ENCODE results near the gene ZNF394. TPM values are rescaled to one million over a fixed set of nuclear protein-coding genes. Genes with fewer than 3 reads are reported as not detected.

ZNF394 gene
- total RNA-seq, 1 donor from 2014 or later: 24.8 TPM

- no peak for TF ChIP-seq CTCF (IDR thresholded peaks at IDR 0.05; ENCODE audit: unreplicated experiment)
- DNase-seq (ENCODE audit: low spot score, unreplicated experiment): no peak
- Mint-ChIP-seq H3K27ac (peak overlapping the region; percentile 98), H3K9me3 (ENCODE audit: low read depth) (no peaks in the 10 kb centered on the region), H3K4me3 (ENCODE audit: low read depth) (peak overlapping the region; percentile 92), H3K4me1 (ENCODE audit: low read depth) (peaks cover 22% of the 10 kb centered on the region), H3K27me3 (no peaks in the 10 kb centered on the region), H3K36me3 (ENCODE audit: insufficient read depth) (peaks cover 14% of the 10 kb centered on the region)
Observed at GRCh38 chr7:99500637-99501009, 542 bp upstream of the ZNF394 start.

GRCh38 chr7:99499371-99499720 is 735 bp downstream of the ZNF394 start:
- H3K36me3 Mint-ChIP-seq (ENCODE audit: insufficient read depth): peaks cover 22% of the 10 kb centered on the region
- H3K27me3 Mint-ChIP-seq: no peaks in the 10 kb centered on the region
- peak overlapping the region; percentile 98 for H3K27ac Mint-ChIP-seq
- H3K4me1 Mint-ChIP-seq (ENCODE audit: low read depth): peaks cover 17% of the 10 kb centered on the region
- TF ChIP-seq CTCF (IDR thresholded peaks at IDR 0.05; ENCODE audit: unreplicated experiment): no peak
- peaks cover under 1% of the 10 kb centered on the region for H3K9me3 Mint-ChIP-seq (ENCODE audit: low read depth)
- DNase-seq (ENCODE audit: low spot score, unreplicated experiment): no peak
- peak overlapping the region; percentile 92 for H3K4me3 Mint-ChIP-seq (ENCODE audit: low read depth)

- no peaks in the 10 kb centered on the region for H3K27me3 Mint-ChIP-seq
- peaks cover 17% of the 10 kb centered on the region for H3K4me1 Mint-ChIP-seq (ENCODE audit: low read depth)
- no peak for TF ChIP-seq CTCF (IDR thresholded peaks at IDR 0.05; ENCODE audit: unreplicated experiment)
- DNase-seq (ENCODE audit: low spot score, unreplicated experiment): no peak
- peaks cover 9% of the 10 kb centered on the region for H3K9me3 Mint-ChIP-seq (ENCODE audit: low read depth)
- peak overlapping the region; percentile 65 for H3K27ac Mint-ChIP-seq
- peak overlapping the region; percentile 92 for H3K4me3 Mint-ChIP-seq (ENCODE audit: low read depth)
- H3K36me3 Mint-ChIP-seq (ENCODE audit: insufficient read depth): peaks cover 30% of the 10 kb centered on the region
Observed at GRCh38 chr7:99498546-99498944, 1.5 kb downstream of the ZNF394 start.

GRCh38 chr7:99497766-99498545 is 2.1 kb downstream of the ZNF394 start:
- Mint-ChIP-seq H3K27me3 (no peaks in the 10 kb centered on the region), H3K4me1 (ENCODE audit: low read depth) (peaks cover 17% of the 10 kb centered on the region), H3K36me3 (ENCODE audit: insufficient read depth) (peaks cover 36% of the 10 kb centered on the region), H3K4me3 (ENCODE audit: low read depth) (peak overlapping the region; percentile 92), H3K9me3 (ENCODE audit: low read depth) (peaks cover 12% of the 10 kb centered on the region), H3K27ac (peak overlapping the region; percentile 25)
- no peak for DNase-seq (ENCODE audit: low spot score, unreplicated experiment)
- TF ChIP-seq CTCF (IDR thresholded peaks at IDR 0.05; ENCODE audit: unreplicated experiment): no peak

GRCh38 chr7:99493823-99494222 is 6.3 kb downstream of the ZNF394 start:
- Mint-ChIP-seq H3K4me1 (ENCODE audit: low read depth) (peaks cover 11% of the 10 kb centered on the region), H3K27ac (no peak overlapping the region), H3K9me3 (ENCODE audit: low read depth) (peaks cover 14% of the 10 kb centered on the region), H3K4me3 (ENCODE audit: low read depth) (no peak overlapping the region), H3K27me3 (no peaks in the 10 kb centered on the region), H3K36me3 (ENCODE audit: insufficient read depth) (peaks cover 44% of the 10 kb centered on the region)
- DNase-seq (ENCODE audit: low spot score, unreplicated experiment): no peak
- no peak for TF ChIP-seq CTCF (IDR thresholded peaks at IDR 0.05; ENCODE audit: unreplicated experiment)

Measured in progenitor cell of endocrine pancreas (in vitro differentiated cells).